Prostate gland (tissue), 2 donors: Measurements from ENCODE around the gene EIF3I.

Experiments
- CTCF ChIP-seq, 4 experiments: fragments of 200-600 bp in 2 of 4; fragments of 450-650 bp in 2 of 4; sonication (generic) in 2 of 4; IDR thresholded peaks; 1 replicate in 3 of 4; 2 replicates in 1 of 4; pipeline ENCODE4 v1.5.1; 2016 to 2019; ENCODE audit warnings: antibody characterized with exemption in 4 of 4, mild to moderate bottlenecking in 2 of 4, moderate library complexity in 2 of 4
- POLR2A ChIP-seq: fragments of 450-650 bp; IDR thresholded peaks from one replicate; pipeline ENCODE4 v1.6.1; 2016; ENCODE audit warnings: antibody characterized with exemption, mild to moderate bottlenecking
- POLR2AphosphoS5 ChIP-seq: sonication (generic); formaldehyde crosslinking; IDR thresholded peaks from one replicate; pipeline ENCODE4 v1.6.1; 2017; ENCODE audit warnings: antibody characterized with exemption

DNA sequence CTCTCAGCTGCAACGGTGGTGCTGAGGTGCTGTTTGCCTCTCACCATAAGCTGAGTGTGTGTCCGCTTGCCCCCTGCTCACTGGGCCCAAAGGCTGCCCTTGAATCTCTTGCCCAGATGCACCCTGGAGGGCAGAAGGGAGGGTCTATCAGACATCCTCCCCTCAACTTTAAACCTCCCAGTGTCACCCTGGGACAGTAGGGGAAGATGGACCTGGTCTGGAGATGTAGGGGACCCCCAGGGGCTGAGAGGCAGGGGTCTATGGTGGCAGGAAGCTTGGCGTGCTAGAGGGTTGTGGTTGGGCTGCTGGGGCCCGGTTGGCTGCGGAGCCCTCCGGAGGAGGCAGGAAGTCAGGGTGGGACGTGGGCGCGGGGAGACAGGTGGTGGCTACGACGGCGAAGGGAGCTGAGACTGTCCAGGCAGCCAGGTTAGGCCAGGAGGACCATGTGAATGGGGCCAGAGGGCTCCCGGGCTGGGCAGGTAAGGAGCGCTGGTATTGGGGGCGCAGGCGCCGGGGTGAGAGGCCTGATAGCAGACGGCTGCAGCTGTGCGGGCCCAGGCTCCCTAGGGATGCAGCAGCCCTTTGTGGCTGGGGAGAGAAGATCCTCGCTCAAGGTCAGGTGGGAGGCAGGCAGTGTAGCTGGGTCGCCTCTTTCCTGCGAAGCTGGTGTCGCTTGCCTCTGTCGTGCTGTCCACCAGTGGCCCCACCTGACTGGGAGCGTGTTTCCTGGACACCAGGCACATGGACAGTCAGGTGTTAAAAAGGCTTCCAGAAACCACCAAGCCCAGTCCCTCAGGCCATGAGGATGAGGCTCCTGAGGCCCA, 28.9 kb downstream of the EIF3I start, which contains the start of gene LCK:
- TF ChIP-seq CTCF (IDR thresholded peaks at IDR 0.05): no peak
- no peak for TF ChIP-seq POLR2A
- TF ChIP-seq POLR2AphosphoS5: no peak
